Measurements from ENCODE around the gene ADAMTS9.

Gene ADAMTS9

DNA sequence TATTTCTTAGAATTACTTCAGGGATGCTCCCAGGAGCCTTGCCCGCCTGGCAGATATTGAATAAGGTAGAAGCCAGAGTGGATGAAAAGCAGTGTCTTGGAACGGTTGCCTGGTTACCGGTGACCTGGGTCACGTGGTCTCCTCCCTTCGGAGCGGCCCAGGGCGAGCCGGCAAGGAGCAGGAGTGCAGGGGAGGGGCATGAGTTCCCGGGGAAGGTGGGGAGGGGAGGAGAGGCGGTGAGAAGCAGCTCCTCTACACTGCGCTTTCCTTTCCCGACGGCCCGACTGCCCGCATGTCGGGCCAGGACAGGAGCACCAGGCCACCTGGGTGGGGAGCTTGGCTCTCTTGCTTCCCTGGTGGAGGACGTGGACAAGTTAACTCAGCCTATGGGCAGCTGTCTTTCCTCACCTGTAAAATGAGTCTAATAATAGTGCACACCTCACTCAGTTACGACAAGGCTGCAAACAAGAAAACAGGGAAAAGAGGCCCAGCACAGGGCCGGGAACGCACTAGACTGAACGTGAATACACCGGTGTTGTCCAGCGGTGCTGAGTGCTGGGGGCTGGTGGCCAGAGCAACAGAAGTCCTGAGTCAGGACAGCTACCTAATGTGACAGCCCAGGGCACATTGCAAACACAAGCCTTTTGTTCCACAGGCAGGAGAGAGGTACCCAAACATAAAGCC is 198.3 kb downstream of the ADAMTS9 start:
- DNase-seq (ENCODE audit: low spot score) = peak; percentile 68

DNA sequence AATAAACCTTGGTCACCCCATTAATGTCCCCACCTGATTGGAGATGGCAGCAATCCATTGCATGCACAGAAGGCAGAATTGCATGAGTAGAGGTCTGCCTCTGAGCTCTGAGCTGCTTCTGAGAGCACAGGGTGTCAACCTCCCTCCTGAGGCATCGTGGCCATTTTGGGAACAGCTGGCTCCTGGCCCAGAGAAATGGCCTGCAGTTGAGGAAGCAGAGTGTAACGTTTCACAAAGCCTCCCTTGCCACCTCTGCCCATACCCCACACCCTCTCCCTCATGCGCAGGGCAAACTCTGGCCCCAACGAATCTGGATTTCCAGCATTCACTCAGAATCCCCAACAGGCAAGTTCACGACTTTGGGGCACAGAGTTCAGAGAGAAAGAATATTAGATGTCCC is 198.9 kb downstream of the ADAMTS9 start:
- no peak for DNase-seq (ENCODE audit: low spot score)

DNA sequence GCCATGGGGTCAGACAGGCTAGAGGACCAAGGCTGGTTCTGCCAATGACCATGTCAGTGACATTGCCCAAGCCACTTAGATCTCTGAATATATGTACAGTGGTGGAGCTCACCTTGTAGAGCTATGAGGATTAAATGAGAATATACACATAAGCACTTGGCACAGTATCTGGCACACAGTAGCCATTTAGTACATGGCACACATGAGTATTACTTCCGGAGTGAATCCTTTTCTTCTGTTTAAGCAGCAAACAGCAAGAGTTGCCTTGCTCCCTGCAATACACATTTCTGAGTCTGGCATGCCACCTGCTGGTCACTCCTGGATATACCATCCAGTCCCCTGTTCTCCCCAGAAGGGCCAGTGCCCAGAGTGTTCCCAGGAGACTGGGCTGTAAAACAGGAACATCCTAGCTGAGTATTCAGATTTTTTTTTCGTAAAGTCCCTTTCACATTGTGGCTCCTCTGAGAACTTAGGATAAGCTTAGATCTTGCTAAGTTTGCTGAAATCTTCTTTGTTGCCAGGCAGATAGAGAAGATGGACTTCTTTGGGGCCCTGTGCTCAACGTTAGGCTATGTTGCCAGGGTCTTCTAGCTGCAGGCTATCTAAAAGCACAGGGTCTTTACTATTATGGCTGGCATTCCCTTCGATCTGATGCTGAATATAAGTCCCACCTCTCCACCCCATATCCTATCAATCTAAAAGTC is 203.4 kb downstream of the ADAMTS9 start:
- peak; percentile 75 for DNase-seq (ENCODE audit: low spot score)

DNA sequence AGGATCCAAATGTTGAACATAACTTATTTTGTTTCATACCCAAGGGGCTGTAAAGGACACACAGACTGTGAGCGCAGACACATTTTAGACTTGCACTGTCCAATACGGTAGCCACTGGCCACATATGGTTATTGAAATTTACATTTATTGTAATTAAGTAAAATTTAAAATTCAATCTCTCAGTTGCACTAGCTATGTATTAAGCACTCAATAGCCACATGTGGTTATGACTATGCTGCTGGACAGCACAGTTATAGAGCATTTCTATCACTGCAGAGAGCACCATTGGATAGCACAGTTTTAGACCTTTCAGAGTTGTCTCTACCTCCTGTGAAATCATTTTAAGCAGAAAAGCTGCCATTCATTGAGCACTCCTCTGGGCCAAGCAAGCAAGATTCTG is 204.3 kb downstream of the ADAMTS9 start:
- DNase-seq (ENCODE audit: low spot score) = no peak

DNA sequence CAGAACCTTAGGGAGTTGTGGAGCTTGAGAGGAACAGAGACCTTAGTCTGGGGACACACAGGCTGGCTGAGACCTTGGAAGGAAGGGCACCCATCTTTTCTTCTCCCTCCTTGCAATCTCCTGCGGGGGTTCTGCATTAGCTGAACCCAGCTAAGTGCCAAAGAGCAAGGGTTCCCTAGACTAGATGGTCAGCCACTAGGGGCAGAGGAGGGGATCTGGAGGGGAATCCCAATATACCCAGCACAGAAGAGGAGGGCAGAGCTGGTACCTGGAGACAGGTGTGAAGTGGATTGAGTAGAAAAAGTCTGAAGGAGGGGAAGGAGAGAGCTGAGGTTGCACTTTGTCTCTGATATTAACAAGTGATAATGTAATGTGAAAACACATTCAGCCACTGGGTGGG is 212.8 kb downstream of the ADAMTS9 start:
- DNase-seq (ENCODE audit: low spot score) = no peak

DNA sequence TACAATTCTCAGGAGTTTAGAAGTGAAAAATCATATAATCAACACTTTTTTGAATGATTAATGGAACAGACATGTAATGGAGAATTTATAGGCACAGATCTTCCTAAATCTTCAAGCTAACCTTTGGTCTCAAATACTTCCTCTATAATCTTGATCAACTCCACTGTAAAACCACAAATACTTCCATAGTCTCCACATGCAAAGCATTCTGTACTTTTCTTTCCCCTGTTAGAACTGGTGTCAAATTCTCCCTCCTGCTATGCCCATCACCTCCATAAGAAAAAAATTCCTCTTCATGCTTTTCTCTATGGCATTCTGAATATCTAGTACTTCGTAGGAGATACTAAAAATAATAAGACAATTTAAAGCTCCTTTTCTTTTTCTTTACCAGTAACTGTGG is 214.3 kb downstream of the ADAMTS9 start:
- DNase-seq (ENCODE audit: low spot score) = no peak

DNA sequence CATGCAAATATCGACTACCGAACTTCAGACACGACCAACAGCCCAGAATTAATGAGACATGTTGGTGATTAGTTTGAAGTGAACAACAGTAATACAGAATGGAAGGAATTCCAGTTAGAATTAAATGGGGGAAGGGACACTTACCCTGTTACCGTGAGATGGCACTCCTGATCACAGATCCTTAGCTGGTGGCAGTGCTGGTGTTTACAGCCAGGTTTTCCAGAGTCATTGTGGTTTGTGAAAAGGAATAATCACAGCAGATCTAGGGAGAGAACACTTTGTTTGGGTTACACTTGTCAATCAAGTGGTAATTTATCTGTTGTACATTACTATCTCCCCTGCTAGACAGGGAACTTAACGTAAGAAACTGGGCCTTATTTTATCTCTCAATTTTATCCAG is 217.4 kb downstream of the ADAMTS9 start:
- DNase-seq (ENCODE audit: low spot score) = no peak

DNA sequence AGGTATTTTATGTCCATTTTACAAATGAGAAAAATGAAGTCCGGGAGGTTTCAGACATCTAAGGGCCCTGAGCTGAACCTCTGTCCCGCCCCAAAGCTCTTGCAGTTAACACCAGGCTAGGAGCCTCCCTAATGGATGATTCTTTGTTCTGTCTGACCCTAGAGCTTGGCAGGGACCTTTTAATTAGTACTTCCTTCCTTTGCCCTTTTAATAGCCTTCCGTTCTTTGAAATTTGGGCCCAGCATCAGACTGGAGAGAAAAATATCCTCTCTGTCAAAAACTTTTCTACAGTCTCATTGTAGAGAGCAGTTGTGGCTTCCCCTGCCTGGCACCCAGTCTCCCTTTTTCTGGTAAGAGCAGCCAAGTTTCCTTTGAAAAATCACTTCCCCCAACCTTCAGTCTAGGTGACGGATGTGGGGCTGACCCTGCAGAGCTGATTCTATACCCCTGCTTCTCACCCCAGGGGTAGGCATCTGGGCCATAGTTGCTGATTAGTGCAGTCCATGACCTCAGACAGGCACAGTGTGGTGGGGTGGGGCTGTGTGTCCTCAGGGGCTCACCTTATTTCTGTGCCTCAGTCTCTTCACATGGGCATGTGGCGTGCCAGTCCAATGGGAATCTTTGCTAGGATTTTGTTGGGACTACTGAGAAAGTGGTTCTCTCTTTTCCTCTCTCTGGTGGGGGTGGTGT is 220.4 kb downstream of the ADAMTS9 start:
- no peak for DNase-seq (ENCODE audit: low spot score)

Measured in cerebellar cortex (tissue), 1 donor.